NCI-H2029 treated with DMSO at 0.1 percent for 48 hours (cell line): Measurements from ENCODE around the gene TRIM17.
A peak's percentile ranks its signal among the peaks of the same experiment; 100 is the strongest.

Source experiments
- DNase-seq: peaks from one replicate; lab custom pipeline; 2025; lab: John Stamatoyannopoulos, UW

Gene TRIM17

DNA sequence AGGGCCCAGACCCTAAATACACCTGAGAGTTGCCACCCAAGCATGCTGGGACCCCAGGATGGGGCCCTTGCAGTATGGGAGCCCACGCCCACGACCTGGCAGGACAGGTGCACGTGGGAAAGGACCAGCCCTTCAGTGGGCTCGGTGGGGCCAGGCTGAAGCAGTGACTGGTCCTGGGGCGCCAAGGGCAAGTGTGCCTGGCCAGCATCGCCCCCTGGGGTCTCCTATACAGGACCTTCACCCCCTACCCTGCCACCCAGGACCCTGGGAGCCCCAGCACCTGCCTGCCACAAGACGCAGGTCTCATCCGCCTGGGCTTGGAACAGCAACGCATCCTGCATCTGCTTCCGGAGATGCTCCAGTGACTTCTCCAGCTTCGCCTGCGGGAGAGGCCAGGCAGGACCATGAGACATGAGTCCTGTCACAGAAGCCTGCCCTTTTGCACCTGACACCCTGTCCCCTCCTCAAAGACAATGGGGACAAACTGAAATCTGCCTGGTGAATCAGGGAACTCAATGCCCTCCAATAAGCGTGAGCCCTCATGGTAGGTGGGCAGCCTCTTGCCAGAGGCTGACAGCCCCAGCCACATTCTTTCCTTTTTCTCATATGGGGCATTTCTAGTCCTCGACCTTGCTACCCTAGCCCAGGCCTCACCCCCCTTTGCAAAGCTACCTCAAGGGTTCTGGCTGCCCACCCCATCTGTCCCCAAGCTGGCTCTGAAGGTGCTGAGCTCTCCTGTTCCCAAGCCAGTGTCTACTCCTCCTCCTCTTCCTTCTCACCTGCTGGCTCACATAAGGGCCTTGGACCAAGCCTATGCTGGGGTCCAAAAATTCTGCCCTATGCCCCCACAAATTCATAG, 14.7 kb downstream of the TRIM17 start:
- no peak for DNase-seq

DNA sequence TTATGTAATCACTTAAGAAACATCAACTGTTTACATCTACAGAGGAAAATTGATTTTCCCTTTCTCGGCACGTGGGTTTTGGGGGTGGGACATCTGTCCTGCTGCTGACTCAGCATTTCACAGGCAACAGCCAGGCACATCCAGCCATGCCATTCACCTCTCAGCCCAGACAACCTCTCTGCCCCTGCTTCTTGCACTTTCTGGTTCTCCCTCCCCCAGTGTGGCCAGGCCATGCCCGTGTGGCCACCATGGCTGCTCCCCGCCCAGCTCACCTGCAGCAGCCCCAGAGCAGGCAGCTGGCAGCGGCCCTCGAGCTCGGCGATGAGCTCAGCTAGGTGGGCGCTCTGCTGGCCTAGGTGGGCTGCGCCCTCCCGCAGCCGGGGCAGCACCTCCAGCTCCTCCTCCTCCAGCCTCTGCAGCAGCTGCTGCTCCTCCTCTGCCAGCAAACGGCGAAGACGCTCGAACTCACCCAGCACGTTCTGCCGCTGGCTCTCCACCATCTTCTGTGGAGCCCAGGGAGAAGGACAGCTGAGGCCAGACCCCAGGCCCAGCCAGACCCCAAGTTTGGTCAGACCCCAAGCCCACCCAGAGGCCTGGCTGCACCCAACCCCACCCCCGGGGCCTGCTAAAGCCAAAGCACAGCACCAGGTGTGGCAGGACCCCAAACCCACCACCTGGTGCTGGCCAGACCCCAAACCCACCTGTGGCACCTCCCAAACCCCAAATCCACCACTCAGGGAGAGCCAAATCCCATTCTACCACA, 15.8 kb downstream of the TRIM17 start:
- no peak for DNase-seq

DNA sequence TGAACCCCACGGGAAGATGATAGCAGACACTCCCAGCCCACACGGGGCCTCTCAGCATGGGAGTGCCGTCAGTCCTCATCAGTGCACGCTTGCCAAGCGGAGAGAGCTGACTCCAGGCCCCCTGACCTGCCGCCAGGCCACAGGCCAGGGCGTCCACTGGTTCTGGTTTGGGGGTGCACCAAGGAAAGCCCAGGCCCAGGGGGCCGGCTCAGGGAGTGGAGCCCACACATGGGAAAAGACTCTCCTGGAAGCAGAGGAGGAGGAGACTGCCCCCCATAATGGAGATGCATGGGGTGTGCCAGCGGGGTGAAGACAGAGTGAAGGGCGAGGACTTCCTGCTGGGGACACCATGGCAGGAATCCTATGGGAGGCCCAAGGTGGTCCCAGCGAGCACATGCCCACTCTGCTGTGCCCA, 16.4 kb downstream of the TRIM17 start:
- DNase-seq = no peak

DNA sequence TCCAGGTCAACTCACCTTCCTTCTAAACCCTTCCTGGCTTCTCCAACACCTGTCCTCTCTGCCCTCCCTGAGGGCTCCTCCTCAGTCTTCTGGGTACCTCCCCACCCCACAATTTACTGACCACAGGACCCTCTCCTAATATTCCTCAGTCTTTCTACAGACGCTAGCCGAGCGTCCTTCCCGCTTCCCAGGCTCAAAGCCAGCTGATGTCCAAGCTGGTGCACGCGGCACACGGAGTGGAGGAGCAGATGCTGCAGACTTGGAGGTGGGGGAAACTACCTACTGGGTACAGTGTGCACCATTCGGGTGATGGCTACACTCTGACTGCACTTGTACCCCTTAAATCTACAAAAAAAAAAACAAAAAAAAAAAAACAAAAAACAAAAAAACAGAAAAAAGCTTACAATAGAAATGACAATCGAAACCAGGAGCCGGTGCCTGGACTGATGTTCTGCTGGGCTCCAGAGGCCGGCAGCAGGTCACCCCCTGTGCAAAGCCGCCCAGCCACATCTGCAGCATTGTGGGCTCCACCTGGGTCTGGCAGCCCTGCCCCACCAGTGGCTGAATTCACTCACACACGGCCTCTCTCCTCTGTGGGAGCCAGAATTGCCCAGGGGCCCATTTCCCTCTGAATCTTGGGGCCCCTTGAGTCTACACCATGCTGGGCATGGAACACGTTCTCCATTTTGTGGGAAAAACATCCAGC, 17.0 kb downstream of the TRIM17 start:
- no peak for DNase-seq

DNA sequence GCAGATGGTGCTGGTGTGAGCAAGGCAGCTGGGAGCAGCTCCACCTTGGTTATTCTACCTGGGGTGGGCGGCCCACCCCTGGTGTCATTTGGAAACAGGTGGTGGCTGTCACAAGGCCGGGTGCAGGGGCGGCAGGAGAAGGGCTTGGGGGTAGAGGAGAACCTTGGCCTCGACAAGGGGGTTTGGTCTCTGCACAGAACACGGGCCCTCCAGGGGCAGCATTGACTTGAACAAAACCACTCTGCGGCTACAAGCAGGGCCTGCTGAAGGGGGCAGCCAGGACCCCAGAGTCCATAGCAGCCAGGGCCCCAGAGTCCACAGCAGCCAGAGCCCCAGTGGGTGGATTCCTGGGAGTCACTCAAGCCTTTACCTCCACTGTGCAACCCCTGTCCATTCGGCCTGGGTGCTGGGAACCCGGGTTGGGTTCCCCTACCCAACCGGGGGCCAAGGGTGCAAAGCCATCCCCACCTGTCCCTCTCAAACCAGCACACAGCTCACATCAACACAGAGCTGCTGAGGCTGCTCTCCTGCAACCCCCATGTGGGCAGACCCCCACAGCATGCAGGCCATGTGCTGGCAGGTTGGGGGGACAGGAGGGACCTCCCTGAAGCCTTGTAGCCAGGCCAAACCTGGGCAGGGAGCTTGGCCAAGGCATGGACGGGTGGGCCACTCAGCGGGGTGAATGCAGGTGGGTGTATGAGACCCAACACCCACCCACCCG, 17.8 kb downstream of the TRIM17 start:
- no peak for DNase-seq

DNA sequence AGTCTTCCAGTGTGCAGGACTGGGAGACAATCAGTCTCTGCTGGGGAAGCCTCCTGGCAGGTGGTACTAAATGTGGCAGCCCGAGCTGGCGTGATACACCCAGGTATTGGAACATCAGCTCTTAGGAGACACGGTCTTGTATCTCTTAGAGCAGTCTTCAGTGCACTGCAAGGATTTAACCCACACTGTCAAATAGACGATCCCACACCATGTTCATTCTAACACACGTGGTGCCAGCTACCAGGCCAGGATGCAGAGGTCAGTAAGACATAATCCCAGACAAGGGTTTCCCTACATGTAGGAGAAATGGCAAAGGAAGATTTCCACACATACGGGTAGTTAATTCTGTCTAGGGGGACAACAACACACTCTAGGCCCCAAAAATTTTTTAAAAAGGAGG, 18.7 kb downstream of the TRIM17 start:
- DNase-seq = no peak

DNA sequence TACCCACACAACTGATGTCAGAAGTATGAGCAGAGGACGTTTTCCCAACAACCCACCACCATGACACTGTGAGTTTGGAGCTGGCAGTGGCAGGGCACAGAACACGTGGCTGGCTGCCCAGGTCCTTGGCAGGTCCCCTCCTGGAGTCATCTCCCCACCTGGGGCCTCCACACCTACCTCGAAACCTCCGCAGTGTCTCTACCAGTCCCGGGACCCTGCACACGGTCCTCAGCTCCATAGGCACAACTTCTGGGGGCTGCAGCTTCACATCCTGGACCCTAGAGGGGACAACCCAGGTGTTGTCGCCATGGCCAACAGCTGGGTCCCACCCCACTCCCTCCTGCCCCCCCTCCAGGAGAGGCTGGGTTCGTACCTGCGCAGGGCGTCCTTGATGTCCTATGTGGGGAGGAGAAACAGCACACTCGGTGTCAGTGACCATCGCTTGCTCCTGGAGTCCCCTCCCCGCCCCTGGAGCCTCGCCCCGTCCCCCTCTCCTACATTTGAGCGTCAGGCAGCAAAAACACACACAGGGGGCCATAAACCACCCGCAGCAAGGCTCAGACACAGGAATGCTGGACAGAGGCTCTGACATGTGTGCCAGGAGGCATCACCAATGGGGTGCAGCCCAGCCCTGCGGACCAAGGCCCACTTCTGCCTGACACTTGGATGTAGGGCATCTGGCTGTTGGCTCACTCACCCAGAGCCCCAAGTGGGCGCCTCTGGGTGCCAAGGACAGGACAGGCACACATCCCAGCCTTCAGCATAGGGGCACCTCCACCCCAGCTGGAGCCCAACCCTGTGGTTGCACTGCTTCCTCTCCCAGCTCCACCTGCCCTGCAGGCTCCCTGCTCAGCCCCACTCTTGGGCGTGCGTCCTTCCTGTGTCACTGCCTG, 19.6 kb downstream of the TRIM17 start:
- no peak for DNase-seq

DNA sequence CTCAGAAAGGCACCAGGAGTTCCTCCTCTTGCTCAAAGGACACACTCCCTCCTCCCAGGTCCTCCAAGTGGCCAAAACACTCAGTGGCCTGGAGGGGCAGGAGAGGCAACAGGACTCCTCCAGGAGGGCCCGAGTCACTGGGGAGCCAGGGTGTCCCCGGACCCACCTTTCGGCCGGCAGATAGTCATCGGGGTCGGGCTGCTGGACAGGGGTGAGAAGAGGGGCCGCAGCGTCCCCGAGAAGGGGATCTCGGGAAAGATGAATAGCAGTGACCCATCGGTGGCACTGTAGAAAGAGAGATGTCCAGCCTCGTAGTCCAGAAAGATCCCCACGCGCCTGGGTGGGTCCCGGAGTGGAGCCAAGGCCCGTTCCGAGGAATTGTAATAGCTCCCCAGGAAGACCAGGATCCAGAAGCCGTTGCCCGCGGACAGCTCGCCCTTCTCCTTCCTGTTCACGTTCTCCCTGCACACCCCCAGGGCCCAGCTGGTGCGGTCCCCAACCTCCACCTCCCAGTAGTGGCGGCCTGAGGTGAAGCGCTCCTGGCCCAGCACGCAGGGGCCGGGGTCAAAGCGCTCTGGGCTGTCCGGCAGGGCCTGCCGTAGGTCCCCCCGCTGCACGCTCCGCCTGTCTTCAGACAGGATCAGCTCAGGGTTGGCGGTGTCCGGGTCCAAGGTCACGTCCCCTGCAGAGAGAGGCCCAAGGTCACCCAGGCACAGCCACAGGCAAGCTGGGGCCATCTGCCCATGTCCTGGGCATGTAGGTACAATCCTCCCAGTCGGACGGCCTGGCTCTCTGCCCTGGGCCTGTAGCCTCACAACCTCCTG, 21.9 kb downstream of the TRIM17 start:
- DNase-seq = no peak

DNA sequence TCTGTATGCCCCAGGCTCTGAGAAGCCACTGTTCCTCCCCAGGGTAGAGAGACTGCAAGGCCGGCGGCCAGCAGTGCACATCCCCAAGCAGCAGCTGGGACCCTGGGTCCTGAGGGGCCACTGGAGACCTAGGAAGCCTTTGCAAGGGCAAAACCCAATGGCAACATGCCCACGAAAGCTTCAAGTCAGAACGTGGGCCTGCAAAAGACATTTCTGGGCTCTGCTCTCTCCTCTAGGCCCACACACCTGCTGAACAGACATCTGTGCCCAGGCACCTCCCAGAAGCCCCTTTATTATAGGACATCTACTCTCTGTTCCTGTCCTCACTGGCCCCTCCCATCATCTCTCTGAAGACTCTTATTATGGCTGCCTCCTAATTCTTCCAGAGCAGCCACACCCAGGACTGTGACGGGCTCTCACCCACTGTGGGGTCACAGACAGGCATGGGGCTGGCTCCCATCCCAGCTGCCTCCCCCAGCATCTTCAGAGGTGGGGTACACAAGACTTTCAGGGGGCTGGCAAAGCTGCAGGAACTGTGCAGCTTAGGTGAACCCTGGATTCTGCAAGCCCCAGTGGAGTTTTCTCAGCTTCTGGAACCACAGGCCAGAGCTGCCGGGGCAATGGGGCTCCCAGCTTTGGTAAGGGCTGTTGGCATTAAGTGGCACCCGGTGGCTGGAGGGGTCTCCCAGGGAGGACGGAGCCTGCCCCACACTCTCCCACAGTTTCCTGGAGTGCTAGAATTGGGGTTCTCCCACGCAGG, 22.7 kb downstream of the TRIM17 start:
- no peak for DNase-seq

DNA sequence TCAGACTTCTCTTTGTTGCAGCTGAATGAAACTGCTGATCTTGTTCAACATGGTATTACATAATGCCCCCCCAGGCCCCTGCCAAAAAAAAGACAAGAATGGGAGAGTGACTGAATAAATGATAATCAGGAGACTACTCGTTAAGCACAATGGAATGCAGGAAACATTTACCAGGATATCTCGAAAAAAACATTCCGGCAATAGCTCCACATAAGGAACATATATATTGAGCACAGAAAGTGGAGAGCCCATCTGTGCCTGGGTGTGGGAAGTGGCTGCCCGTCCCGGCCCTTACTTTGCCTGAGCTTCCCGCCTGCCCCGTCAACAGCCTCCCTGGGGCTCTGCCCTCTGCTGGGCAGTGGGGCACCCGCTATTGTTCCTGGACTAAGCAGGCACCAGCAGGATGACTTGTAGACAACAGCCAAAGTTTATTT, 23.4 kb downstream of the TRIM17 start:
- no peak for DNase-seq

DNA sequence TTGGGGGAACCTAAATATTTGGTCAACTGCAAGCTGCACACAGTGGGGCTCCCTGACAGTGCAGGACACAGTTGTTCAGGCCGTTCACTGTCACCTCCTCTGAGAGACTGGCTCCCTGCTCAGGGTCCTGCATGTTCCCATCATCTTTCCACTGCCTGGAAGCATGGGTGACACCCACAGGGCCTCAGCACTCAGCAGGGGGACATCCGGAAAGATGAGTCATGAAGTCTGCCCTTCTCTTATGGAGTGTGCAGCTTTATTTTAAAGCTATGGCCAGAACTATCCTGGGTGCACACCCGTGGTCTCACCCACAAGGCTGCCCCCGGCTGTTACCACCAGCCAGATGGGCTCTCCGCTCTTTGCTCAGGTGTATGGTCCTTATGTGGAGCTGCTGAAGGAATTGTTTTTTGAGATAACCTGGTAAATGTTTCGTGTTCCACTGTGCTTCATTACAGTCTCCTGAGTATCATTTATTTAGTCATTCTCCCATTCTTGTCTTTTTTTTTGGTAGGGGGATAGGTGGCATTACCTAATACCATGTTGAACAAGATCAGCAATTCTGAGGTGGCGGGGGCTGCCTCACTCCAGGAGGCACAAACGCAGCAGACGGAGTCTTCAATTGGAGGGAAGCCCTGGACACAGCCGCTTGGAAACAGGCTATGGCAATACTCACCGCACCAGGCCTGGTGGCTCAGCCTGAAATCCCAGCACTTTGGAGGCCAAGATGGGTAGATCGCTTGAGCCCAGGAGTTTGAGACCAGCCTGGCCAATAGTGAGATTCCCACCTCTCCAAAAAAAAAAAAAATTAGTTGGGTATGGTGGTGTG, 24.3 kb downstream of the TRIM17 start:
- no peak for DNase-seq

DNA sequence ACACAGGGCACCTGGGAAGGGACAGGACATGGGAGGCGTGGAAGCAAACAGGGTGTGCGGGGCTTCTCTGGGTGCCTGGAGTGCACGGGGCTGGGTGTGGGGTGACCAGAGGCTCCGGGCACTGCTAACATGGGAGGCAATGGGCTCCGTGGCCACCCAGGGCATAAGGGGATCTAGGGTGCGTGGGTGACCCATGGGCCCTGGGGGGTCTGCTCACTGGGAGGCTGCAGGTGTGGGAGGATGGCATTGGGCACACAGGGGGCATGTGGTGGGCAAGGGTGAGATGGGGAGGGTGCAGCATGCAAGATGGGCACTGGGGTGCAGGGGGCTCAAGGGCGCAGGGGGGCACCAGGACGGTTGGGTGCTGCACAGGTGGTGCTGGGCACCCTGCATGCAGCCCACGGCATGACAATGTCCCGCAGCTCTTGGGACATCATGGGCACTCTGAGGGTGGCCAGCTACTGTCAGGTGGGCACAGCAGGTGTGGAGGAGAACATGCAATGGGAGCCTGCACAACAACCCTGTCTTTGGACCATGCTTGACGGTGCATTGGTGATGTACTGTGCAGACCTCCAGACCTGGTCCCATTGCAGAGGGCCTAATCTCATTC, 25.1 kb downstream of the TRIM17 start:
- DNase-seq = no peak

DNA sequence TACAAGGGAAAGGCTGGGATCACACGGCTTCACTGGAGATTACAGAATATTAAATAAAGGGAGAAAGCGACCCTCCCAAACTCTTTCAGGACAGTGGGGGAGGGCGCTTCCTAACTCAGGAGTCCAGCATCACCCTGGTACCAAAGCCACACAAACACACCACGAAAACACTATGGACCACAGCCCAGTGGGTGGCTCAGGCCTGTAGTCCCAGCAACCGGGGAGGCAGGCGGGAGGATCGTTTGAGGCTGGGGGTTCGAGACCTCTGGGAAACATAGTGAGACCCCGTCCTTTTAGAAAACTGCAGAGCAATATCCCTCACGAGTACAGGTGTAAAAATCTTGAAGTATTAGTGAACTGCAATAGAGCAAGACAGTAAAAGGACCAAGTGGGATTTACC, 26.0 kb downstream of the TRIM17 start:
- DNase-seq = no peak

DNA sequence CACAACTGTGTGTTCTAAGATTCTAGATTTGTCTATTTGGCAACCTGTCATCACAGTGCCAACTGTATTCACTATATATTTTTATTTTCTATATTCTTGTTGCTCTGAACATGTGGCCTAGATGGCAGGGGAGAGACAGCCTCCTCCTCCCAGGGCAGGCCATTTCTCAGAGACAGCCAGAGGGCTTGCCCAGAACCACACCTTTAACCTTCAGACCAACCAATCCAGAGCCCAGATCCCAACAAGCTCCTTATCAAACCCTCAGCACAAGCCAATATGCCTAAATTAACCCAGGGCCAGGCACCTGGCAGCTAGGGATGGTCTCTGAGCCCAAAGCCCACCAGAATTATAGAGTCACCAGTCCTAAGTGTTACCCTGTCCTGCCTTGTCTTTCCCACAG, 29.3 kb downstream of the TRIM17 start:
- no peak for DNase-seq

DNA sequence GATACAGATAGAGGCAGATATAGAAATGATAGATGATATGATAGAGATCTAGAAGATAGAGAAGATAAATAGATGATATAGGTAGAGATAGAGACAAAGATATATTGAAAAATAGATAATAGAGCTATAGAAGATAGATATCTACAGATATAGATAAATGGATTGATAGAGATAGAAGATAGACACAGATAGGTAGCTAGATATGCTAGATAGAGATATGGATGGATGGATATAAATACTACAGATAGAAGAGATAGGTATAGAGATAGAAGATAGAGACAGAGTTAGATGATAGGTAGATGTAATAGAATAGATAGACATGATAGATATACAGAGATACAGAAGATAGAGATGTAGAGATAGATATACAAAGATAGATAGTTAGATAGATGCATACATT, 31.4 kb downstream of the TRIM17 start:
- DNase-seq = no peak

DNA sequence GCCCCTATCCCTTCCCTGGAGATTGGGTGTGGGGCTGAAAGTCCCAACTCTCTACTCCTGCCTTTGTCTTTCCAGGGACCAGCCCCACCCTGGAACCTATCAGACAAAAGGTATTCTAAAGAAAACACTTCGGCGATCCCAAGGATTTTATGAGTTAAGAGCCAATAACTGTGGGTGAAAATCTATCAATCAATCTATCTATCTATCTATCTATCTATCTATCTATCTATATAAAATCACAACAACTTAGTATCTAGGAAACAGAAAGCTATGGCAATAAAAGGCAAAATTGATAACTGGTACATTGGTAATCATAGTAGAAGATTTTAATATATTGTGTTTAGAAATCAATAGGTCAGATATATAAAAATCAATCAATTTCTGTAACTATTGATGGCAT, 32.9 kb downstream of the TRIM17 start:
- DNase-seq = no peak

DNA sequence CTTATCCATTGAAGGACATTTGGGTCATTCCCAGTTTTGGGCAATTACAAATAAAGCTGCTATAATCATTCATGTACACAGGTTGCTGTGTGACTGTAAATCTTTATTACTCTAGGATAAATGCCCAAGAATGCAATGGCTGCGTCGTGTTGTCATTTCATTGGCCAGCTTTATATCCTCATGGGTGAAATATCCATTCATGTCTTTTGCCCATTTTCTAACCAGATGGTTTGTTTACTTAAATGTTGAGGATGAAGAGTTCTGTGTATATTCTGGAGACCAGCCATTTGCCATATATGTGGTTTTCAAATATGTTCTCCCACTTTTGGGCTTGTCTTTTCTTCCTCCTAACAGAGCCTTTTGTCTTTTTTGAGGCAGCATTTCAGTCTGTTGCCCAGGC, 35.3 kb downstream of the TRIM17 start:
- DNase-seq = peak; percentile 35

DNA sequence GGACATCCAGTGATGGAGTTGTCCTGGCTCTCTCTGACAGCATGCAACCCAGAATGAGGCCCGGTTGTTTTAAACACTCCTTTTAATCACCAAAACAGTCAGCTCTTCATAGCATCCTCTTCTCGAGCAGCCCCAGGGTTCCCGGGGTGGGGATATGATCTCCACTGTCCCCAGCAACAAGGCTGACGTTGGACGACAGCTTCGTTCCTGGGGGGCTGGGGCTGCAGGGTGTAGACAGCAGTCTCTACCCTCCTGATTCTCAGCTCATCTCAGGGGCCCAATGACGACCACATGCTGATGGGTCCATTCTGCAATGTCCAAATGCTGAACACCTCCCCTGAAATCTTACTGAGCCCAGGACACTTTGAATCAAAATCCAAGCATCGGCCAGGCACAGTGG, 37.0 kb downstream of the TRIM17 start:
- no peak for DNase-seq
